B cell (primary cell): Measurements from ENCODE around the gene HOMER2. TPM values are rescaled to one million over a fixed set of nuclear protein-coding genes. Genes with fewer than 3 reads are reported as not detected.

Experiments used
- ATAC-seq: fragments of 200-7000 bp; cut with Tn5 transposase; one replicate; pipeline ENCODE4 v1.10.0; 2021; ENCODE audit warnings: low read depth, mild to moderate bottlenecking, moderate number of reproducible peaks, moderate library complexity
- CTCF ChIA-PET: fragments of 350-600 bp; sonication (Branson Sonifier 250); formaldehyde crosslinking; loops from one replicate; lab custom pipeline; 2021; ENCODE audit warnings: antibody characterized with exemption, inconsistent platforms; lab: Charles Lee
- POLR2A ChIA-PET: fragments of 350-600 bp; sonication (Branson Sonifier 250); formaldehyde crosslinking; loops from one replicate; lab custom pipeline; 2021; ENCODE audit warnings: antibody characterized with exemption; lab: Charles Lee
- DNase-seq: peaks from one replicate; pipeline ENCODE4 v3.0.0; 2013
- H2AFZ ChIP-seq: 2 replicates; pipeline ENCODE4 v1.6.1; 2012; ENCODE audit warnings: mild to moderate bottlenecking, low read depth, low read length; ENCODE audit not compliant: insufficient read depth, poor library complexity, severe bottlenecking
- H3K27ac ChIP-seq, 2 donors: 1 replicate in 1 of 2; 2 replicates in 1 of 2; pipeline ENCODE4 v1.5.1; 2012 to 2013; ENCODE audit warnings: low read length in 2 of 2, mild to moderate bottlenecking in 2 of 2, moderate library complexity in 1 of 2
- H3K27me3 ChIP-seq, 4 experiments: fragments of 200-600 bp in 1 of 4; sonication (generic) in 1 of 4; replicated peaks in 1 of 4; 1 replicate in 2 of 4; 2 replicates in 2 of 4; pipeline versions ENCODE4 v1.6.1 to v1.7.0; 2013 to 2016; ENCODE audit warnings: low read length in 3 of 4, mild to moderate bottlenecking in 2 of 4, mixed read lengths in 1 of 4, moderate library complexity in 1 of 4; ENCODE audit not compliant: insufficient read depth in 4 of 4, control insufficient read depth in 3 of 4; ENCODE audit errors: control extremely low read depth in 1 of 4
- H3K36me3 ChIP-seq, 2 experiments: replicated peaks in 1 of 2; 1 replicate in 1 of 2; 2 replicates in 1 of 2; pipeline versions ENCODE4 v1.6.1 to v1.7.1; 2013; ENCODE audit warnings: low read length in 1 of 2; ENCODE audit not compliant: insufficient read depth in 2 of 2, control insufficient read depth in 1 of 2; ENCODE audit errors: control extremely low read depth in 1 of 2, extremely low read depth in 1 of 2
- H3K4me1 ChIP-seq, 2 donors: fragments of 200-600 bp in 1 of 2; sonication (generic) in 1 of 2; 1 replicate in 1 of 2; 2 replicates in 1 of 2; pipeline versions ENCODE4 v1.5.1 to v1.6.1; 2013 to 2017; ENCODE audit warnings: low read length in 2 of 2; ENCODE audit not compliant: control insufficient read depth in 2 of 2, insufficient read depth in 2 of 2
- H3K4me2 ChIP-seq: replicated peaks from 2 replicates; pipeline ENCODE3; 2012; ENCODE audit warnings: mild to moderate bottlenecking, low read depth, low read length; ENCODE audit not compliant: poor library complexity, severe bottlenecking
- H3K4me3 ChIP-seq, 5 experiments: fragments of 200-600 bp in 1 of 5; sonication (generic) in 1 of 5; 1 replicate in 3 of 5; 2 replicates in 2 of 5; pipeline versions ENCODE4 v1.5.1 to v1.7.0; 2011 to 2016; ENCODE audit warnings: low read length in 4 of 5, mild to moderate bottlenecking in 4 of 5, low read depth in 2 of 5, control low read depth in 1 of 5, moderate library complexity in 1 of 5; ENCODE audit not compliant: insufficient read depth in 1 of 5; ENCODE audit errors: control extremely low read depth in 1 of 5, extremely low read depth in 1 of 5
- H3K79me2 ChIP-seq: fragments of 200-600 bp; sonication (generic); one replicate; pipeline ENCODE4 v1.6.0; 2016; ENCODE audit warnings: low read length; ENCODE audit not compliant: control insufficient read depth, insufficient read depth
- H3K9ac ChIP-seq: fragments of 200-600 bp; sonication (generic); 2 replicates; pipeline ENCODE4 v1.6.1; 2017; ENCODE audit warnings: mild to moderate bottlenecking, low read length, moderate library complexity
- H3K9me3 ChIP-seq, 3 donors: one replicate each; pipeline versions ENCODE4 v1.6.1 to v1.7.1; 2013; ENCODE audit warnings: low read length in 2 of 3; ENCODE audit not compliant: control insufficient read depth in 2 of 3, insufficient read depth in 1 of 3; ENCODE audit errors: control extremely low read depth in 1 of 3
- H4K20me1 ChIP-seq: 2 replicates; pipeline ENCODE4 v1.6.0; 2012; ENCODE audit warnings: mild to moderate bottlenecking, low read length; ENCODE audit not compliant: insufficient read depth, control insufficient read depth, poor library complexity, severe bottlenecking
- H3K27ac Mint-ChIP-seq: one replicate; pipeline ENCODE4 v1.8.0; 2021; ENCODE audit warnings: mixed read lengths
- H3K27me3 Mint-ChIP-seq: one replicate; pipeline ENCODE4 v1.8.0; 2021; ENCODE audit warnings: mixed read lengths
- H3K4me1 Mint-ChIP-seq: one replicate; pipeline ENCODE4 v1.8.0; 2021; ENCODE audit warnings: mixed read lengths
- H3K4me3 Mint-ChIP-seq: one replicate; pipeline ENCODE4 v1.8.0; 2021; ENCODE audit warnings: mixed read lengths
- H3K9me3 Mint-ChIP-seq: one replicate; pipeline ENCODE4 v1.8.0; 2022; ENCODE audit warnings: mixed read lengths; ENCODE audit not compliant: insufficient read depth
- CTCF ChIP-seq: fragments of 200-600 bp; IDR thresholded peaks from one replicate; pipeline ENCODE4 v1.8.0; 2022; ENCODE audit warnings: antibody characterized with exemption, mild to moderate bottlenecking
- EZH2 ChIP-seq: IDR thresholded peaks from 2 replicates; pipeline ENCODE4 v1.6.1; 2012; ENCODE audit warnings: borderline replicate concordance, low read depth, mild to moderate bottlenecking, moderate library complexity, low read length; ENCODE audit not compliant: insufficient read depth, poor library complexity, severe bottlenecking
- WGBS: methylation state at CpG from one replicate; pipeline ENCODE4 v1.1.5; 2013; ENCODE audit warnings: missing lambda C conversion rate; ENCODE audit not compliant: insufficient coverage; 5-methylcytosine and 5-hydroxymethylcytosine counted together
- intact Hi-C: fragments of 100-400 bp; cut with micrococcal nuclease; formaldehyde crosslinking; loops from one replicate; pipeline ENCODE4 v1.10.0; 2022
- polyA plus RNA-seq: library from polyadenylated mRNA; depleted of rRNA; stranded (reverse); fragments of >200 nt; gene quantifications from 2 replicates; pipeline ENCODE4 v1.2.3, GENCODE V29; 2012
- total RNA-seq, 2 donors: library from RNA; stranded (reverse); fragments of 120-200 nt in 1 of 2; gene quantifications; 1 replicate in 1 of 2; 2 replicates in 1 of 2; pipeline versions ENCODE4 v1.2.3 to v1.2.4, GENCODE V29; 2013 to 2022

HOMER2 gene
- total and polyA plus RNA-seq, 2 donors (not counting 1 experiment from before 2014, with no cell fraction given), result 5.7 to 19.5 TPM

GRCh38 chr15:82808634-82809041 is 143.9 kb downstream of the HOMER2 start:
- Histone ChIP-seq H3K27ac (peak overlapping the region; percentile 91 to 99), H4K20me1 (peaks cover 6% of the 10 kb centered on the region), H3K4me1 (peaks cover 31 to 41% of the 10 kb centered on the region in 2 donors), H3K4me3 (peak overlapping the region in 2 of 5 experiments; percentile 84 to 90), H2AFZ (peak overlapping the region; percentile 78), H3K9ac (peak overlapping the region; percentile 98), H3K4me2 (peak overlapping the region; percentile 75), H3K79me2 (peaks cover 34% of the 10 kb centered on the region), H3K36me3 (peaks cover 2 to 9% of the 10 kb centered on the region in 2 experiments), H3K9me3 (no peaks in the 10 kb centered on the region), H3K27me3 (no peaks in the 10 kb centered on the region)
- ChIA-PET CTCF (interaction anchor here (1.0 to 1.4 kb wide), 2 partner anchors 191 to 203 kb away, joined by 3 to 5 read pairs; partner anchors contain the start of gene C15orf40), POLR2A (interaction anchor here (0.8 to 2.4 kb wide), 3 partner anchors 59 to 268 kb away, joined by 3 to 7 read pairs (median 3); partner anchors contain the start of gene RPS17)
- Mint-ChIP-seq H3K9me3 (no peaks in the 10 kb centered on the region), H3K4me1 (peaks cover 52% of the 10 kb centered on the region), H3K27ac (peak overlapping the region; percentile 95), H3K4me3 (peak overlapping the region; percentile 86), H3K27me3 (no peaks in the 10 kb centered on the region)
- ATAC-seq, result no peak
- no peak for TF ChIP-seq CTCF
- TF ChIP-seq EZH2, result no peak
- intact Hi-C loops, result loop anchor here (1.0 kb wide), 4 partner anchors 58 to 259 kb away; partner anchors contain the start of genes BTBD1, C15orf40 and RAMAC
- no peak for DNase-seq
- 84% methylated on average over 3 of the region's 9 CpGs for WGBS

GRCh38 chr15:82807920-82808633 is 144.4 kb downstream of the HOMER2 start:
- ChIA-PET CTCF (interaction anchor here (1.4 kb wide), 1 partner anchor 203 kb away, joined by 5 read pairs; the partner anchor contains the start of gene C15orf40), POLR2A (interaction anchor here (0.8 kb wide), 1 partner anchor 268 kb away, joined by 3 read pairs; the partner anchor contains the start of gene RPS17)
- Mint-ChIP-seq H3K27ac (peak overlapping the region; percentile 95), H3K4me3 (peak overlapping the region; percentile 86), H3K27me3 (no peaks in the 10 kb centered on the region), H3K9me3 (no peaks in the 10 kb centered on the region), H3K4me1 (peaks cover 52% of the 10 kb centered on the region)
- ATAC-seq, result no peak
- Histone ChIP-seq H3K4me2 (peak overlapping the region; percentile 75), H3K27ac (peak overlapping the region; percentile 91 to 99), H3K9me3 (no peaks in the 10 kb centered on the region), H4K20me1 (peaks cover 6% of the 10 kb centered on the region), H3K9ac (peak overlapping the region; percentile 98), H3K79me2 (peaks cover 28% of the 10 kb centered on the region), H3K27me3 (no peaks in the 10 kb centered on the region), H3K36me3 (peaks cover 0 to 6% of the 10 kb centered on the region in 2 experiments), H2AFZ (peak overlapping the region; percentile 78), H3K4me3 (no peak overlapping the region), H3K4me1 (peaks cover 31 to 41% of the 10 kb centered on the region in 2 donors)
- intact Hi-C loops, result no loop called here
- 94% methylated on average over 3 of the region's 11 CpGs for WGBS
- no peak for DNase-seq
- TF ChIP-seq CTCF, result no peak
- no peak for TF ChIP-seq EZH2
